GM06990 (cell line): Measurements from ENCODE around the gene FOXRED1.

Experiments used
- DNase-seq: peaks from one replicate; pipeline ENCODE4 v3.0.0-alpha.2; 2011; ENCODE audit not compliant: insufficient read length; ENCODE audit errors: extremely low read depth
- H3K27me3 ChIP-seq: replicated peaks from 2 replicates; pipeline ENCODE4 v1.6.0; 2011; ENCODE audit warnings: low read length; ENCODE audit not compliant: control insufficient read depth, insufficient read depth
- H3K36me3 ChIP-seq: 2 replicates; pipeline ENCODE4 v1.5.1; 2011; ENCODE audit warnings: low read length; ENCODE audit not compliant: control insufficient read depth, insufficient read depth
- H3K4me3 ChIP-seq: replicated peaks from 2 replicates; pipeline ENCODE4 v1.5.1; 2011; ENCODE audit warnings: low read depth, mild to moderate bottlenecking, control low read depth, low read length
- TF ChIP-seq, protein P1 (sequence below): IDR thresholded peaks from 2 replicates; pipeline ENCODE4 v1.5.1; 2011; ENCODE audit warnings: low read length, control low read depth, mild to moderate bottlenecking, inconsistent platforms; ENCODE audit not compliant: insufficient read depth, poor library complexity, severe bottlenecking

The FOXRED1 gene

GRCh38 chr11:126229858-126230540 is 39.0 kb upstream of the FOXRED1 start:
- no peaks in the 10 kb centered on the region; the same call in 1 of the 2 replicates for H3K36me3 ChIP-seq
- no peak overlapping the region for H3K4me3 ChIP-seq
- no peak for DNase-seq
- no peaks in the 10 kb centered on the region for H3K27me3 ChIP-seq
- TF ChIP-seq, protein P1, sequence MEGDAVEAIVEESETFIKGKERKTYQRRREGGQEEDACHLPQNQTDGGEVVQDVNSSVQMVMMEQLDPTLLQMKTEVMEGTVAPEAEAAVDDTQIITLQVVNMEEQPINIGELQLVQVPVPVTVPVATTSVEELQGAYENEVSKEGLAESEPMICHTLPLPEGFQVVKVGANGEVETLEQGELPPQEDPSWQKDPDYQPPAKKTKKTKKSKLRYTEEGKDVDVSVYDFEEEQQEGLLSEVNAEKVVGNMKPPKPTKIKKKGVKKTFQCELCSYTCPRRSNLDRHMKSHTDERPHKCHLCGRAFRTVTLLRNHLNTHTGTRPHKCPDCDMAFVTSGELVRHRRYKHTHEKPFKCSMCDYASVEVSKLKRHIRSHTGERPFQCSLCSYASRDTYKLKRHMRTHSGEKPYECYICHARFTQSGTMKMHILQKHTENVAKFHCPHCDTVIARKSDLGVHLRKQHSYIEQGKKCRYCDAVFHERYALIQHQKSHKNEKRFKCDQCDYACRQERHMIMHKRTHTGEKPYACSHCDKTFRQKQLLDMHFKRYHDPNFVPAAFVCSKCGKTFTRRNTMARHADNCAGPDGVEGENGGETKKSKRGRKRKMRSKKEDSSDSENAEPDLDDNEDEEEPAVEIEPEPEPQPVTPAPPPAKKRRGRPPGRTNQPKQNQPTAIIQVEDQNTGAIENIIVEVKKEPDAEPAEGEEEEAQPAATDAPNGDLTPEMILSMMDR: no peak

DNA sequence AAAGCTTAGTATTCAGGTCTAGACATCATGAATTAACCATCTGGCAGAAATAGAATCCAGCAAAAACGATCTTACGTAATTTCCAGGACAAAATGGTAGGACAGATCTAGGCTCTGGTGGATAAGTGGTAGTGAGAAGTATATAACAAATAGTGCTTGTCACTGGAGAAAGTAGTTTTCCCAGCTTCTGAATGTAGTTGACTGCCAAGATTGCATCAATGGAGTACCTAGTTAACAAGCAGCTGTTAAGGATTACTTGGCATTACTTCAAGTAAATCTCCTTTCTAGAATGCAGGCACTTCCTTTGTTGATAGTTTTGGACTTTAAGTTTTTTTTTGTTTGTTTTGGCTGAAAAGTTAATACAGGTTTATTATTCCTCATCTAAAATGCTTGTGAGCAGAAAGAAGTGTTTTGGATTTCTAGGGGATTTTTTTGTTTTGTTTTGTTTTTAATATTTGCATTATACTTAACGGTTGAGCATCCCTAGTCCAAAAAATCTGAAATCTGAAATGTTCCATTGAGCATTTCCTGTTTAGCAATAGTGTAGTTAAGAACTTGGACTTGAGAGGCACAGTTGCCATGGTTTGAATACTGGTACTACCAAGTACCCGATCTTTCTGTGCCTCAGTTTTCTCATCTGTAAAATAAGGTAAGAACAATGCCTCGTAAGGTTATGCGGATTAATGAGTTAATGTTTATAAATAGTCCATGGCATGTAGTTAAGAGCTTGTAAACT is 37.1 kb upstream of the FOXRED1 start:
- no peak overlapping the region for H3K4me3 ChIP-seq
- no peaks in the 10 kb centered on the region; the same call in 1 of the 2 replicates for H3K36me3 ChIP-seq
- no peaks in the 10 kb centered on the region for H3K27me3 ChIP-seq
- no peak for DNase-seq
- TF ChIP-seq, protein P1: no peak

GRCh38 chr11:126232683-126233082 is 36.3 kb upstream of the FOXRED1 start:
- Histone ChIP-seq H3K4me3 (no peak overlapping the region), H3K36me3 (no peaks in the 10 kb centered on the region; the same call in 1 of the 2 replicates), H3K27me3 (no peaks in the 10 kb centered on the region)
- TF ChIP-seq, protein P1: no peak
- no peak for DNase-seq

DNA sequence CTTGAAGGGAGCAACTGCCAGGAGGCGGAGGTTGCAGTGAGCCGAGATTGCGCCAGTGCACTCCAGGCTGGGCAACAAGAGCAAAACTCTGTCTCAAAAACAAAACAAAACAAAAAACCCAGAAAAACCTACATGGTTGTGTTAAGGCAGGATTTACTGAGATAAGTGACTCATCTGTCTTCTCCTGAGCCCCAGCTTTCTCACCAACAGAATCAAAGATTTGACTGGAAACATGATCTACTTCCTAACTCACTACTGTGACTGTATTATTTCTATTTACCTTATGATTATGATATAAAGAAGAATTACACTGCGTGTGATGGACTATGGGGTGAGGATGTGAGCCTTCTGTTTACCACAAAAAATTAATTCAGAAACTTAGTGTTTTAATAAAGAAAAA is 35.6 kb upstream of the FOXRED1 start:
- Histone ChIP-seq H3K36me3 (no peaks in the 10 kb centered on the region; the same call in 1 of the 2 replicates), H3K4me3 (no peak overlapping the region), H3K27me3 (no peaks in the 10 kb centered on the region)
- TF ChIP-seq, protein P1: no peak
- DNase-seq: no peak

GRCh38 chr11:126246636-126247035 is 22.3 kb upstream of the FOXRED1 start:
- TF ChIP-seq, protein P1: no peak
- no peak for DNase-seq
- no peak overlapping the region for H3K4me3 ChIP-seq
- H3K27me3 ChIP-seq: no peaks in the 10 kb centered on the region
- H3K36me3 ChIP-seq: no peaks in the 10 kb centered on the region; the same call in 1 of the 2 replicates
